ENCODE results near the gene AGAP2.

DNA sequence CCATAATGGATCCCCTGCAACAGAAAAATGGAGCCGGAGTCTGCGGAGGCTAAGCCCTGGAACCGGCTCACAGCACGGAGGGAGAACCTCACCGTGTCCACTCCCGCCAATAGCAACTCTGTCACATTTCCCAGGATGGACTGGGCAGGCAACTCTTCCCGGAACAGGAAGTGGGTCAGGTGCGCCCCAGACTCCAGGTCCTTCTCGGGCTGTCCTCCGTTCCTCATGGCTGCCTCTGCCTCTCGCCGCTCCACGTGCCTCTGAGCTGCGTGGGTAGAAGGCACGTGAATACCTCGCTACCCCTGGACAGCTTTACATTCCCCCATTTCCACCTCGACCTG, 26.1 kb upstream of the AGAP2 start:
- no peak for TF ChIP-seq EZH2 (IDR thresholded peaks at IDR 0.05)
- TF ChIP-seq POLR2AphosphoS5 (IDR thresholded peaks at IDR 0.05; ENCODE audit: borderline replicate concordance, low read depth, low read length): no peak
- no peak for TF ChIP-seq FOXP2 (optimal IDR thresholded peaks at IDR 0.05; ENCODE audit: control extremely low read depth, extremely low read length, insufficient read depth)
